OCI-LY3 (cell line): ENCODE data around the gene LMO1.

Experiments used
- H2AFZ ChIP-seq: fragments of 200-600, 300-600 bp; shearing (Covaris generic); 2 replicates; pipeline ENCODE4 v1.6.0; 2014; ENCODE audit warnings: antibody characterized with exemption, low read depth, low read length
- H3K27ac ChIP-seq: fragments of 200-600, 300-600 bp; sonication (generic); 2 replicates; pipeline ENCODE4 v1.5.1; 2014; ENCODE audit warnings: mild to moderate bottlenecking, low read length, moderate library complexity, mixed read lengths
- H3K27me3 ChIP-seq: fragments of 200-600, 300-600 bp; sonication (generic); 2 replicates; pipeline ENCODE4 v1.6.1; 2014; ENCODE audit warnings: low read depth, low read length, mixed read lengths
- H3K36me3 ChIP-seq: fragments of 200-600, 300-600 bp; sonication (generic); replicated peaks from 2 replicates; pipeline ENCODE3; 2014; ENCODE audit warnings: low read depth, low read length, mixed read lengths
- H3K4me1 ChIP-seq: fragments of 300-600, 200-600 bp; sonication (generic); 2 replicates; pipeline ENCODE4 v1.6.1; 2014; ENCODE audit warnings: low read length, mixed read lengths
- H3K4me2 ChIP-seq: fragments of 200-600, 300-600 bp; sonication (generic); 2 replicates; pipeline ENCODE4 v1.6.1; 2014; ENCODE audit warnings: low read length, mixed read lengths
- H3K4me3 ChIP-seq: fragments of 300-600, 200-600 bp; sonication (generic); 2 replicates; pipeline ENCODE4 v1.5.1; 2014; ENCODE audit warnings: antibody characterized with exemption, mild to moderate bottlenecking, low read length, moderate library complexity
- H3K79me2 ChIP-seq: fragments of 300-600, 200-600 bp; shearing (Covaris generic); 2 replicates; pipeline ENCODE4 v1.6.1; 2014; ENCODE audit warnings: mild to moderate bottlenecking, low read length, mixed read lengths
- H3K9ac ChIP-seq: fragments of 300-600, 200-600 bp; shearing (Covaris generic); 2 replicates; pipeline ENCODE4 v1.6.0; 2014; ENCODE audit warnings: mild to moderate bottlenecking, low read length, moderate library complexity
- H3K9me3 ChIP-seq: fragments of 200-600, 300-600 bp; shearing (Covaris generic); 2 replicates; pipeline ENCODE4 v1.6.1; 2014; ENCODE audit warnings: low read length, mixed read lengths; ENCODE audit not compliant: insufficient read depth
- H4K20me1 ChIP-seq: fragments of 200-600, 300-600 bp; sonication (generic); 2 replicates; pipeline ENCODE4 v1.6.1; 2016; ENCODE audit warnings: low read length, mixed read lengths; ENCODE audit not compliant: insufficient read depth
- CTCF ChIP-seq: fragments of 200-600, 300-600 bp; sonication (generic); IDR thresholded peaks from 2 replicates; pipeline ENCODE4 v1.5.1; 2014; ENCODE audit warnings: antibody characterized with exemption, low read length, low read depth
- EZH2phosphoT487 ChIP-seq: fragments of 200-600 bp; shearing (Covaris generic); IDR thresholded peaks from 2 replicates; pipeline ENCODE4 v1.6.1; 2018; ENCODE audit warnings: antibody characterized with exemption, mixed run types, low read depth

LMO1 gene

DNA sequence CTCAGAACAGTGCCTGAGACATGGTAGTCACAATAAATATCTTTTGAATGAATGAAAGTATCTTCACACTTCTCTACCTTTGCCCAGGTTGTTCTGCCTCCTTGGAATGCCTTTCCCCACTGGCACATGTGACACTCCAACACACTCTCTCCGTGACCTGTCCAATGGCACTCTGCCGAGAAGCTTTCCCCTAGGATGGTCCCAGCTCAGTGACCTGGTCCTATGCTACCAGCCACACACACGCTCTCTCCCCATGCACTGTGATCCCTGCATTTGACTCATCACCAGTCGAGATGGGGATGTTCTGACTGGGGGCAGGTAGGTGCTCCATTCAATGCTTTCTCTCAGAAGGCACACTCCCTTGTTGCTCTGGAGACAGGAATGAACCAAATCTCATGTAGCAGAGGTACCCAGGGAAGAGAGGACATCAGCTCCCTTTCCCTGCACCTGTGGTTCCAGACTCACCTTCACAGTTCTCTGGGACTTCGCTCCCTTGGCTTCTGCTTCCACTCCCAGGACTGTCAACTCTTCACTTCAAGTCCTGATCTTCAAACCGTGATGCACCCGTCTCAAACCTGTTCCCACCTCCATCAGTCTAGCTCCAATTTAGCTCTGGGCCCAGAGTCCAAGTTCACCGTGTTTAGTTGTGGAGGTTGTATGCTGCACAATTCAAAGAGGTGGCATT is 30.7 kb upstream of the LMO1 start:
- Histone ChIP-seq H3K4me2 (no peak overlapping the region), H3K9me3 (no peaks in the 10 kb centered on the region), H2AFZ (no peak overlapping the region), H3K36me3 (no peaks in the 10 kb centered on the region), H3K4me3 (no peak overlapping the region), H4K20me1 (no peaks in the 10 kb centered on the region), H3K4me1 (no peaks in the 10 kb centered on the region), H3K79me2 (no peaks in the 10 kb centered on the region), H3K27ac (no peak overlapping the region), H3K27me3 (no peaks in the 10 kb centered on the region), H3K9ac (no peak overlapping the region)
- TF ChIP-seq CTCF = no peak
- no peak for TF ChIP-seq EZH2phosphoT487

GRCh38 chr11:8293171-8293570 is 29.5 kb upstream of the LMO1 start:
- no peak overlapping the region for H2AFZ ChIP-seq
- H3K4me3 ChIP-seq = no peak overlapping the region
- H3K36me3 ChIP-seq = no peaks in the 10 kb centered on the region
- H3K27me3 ChIP-seq = no peaks in the 10 kb centered on the region
- no peaks in the 10 kb centered on the region for H3K4me1 ChIP-seq
- no peak overlapping the region for H3K27ac ChIP-seq
- H4K20me1 ChIP-seq = no peaks in the 10 kb centered on the region
- no peak for TF ChIP-seq CTCF
- TF ChIP-seq EZH2phosphoT487 = no peak
- no peak overlapping the region for H3K9ac ChIP-seq
- H3K9me3 ChIP-seq = no peaks in the 10 kb centered on the region
- H3K4me2 ChIP-seq = no peak overlapping the region
- no peaks in the 10 kb centered on the region for H3K79me2 ChIP-seq

GRCh38 chr11:8292351-8292750 is 28.7 kb upstream of the LMO1 start:
- H3K79me2 ChIP-seq = no peaks in the 10 kb centered on the region
- no peak overlapping the region for H3K4me3 ChIP-seq
- no peak overlapping the region for H3K27ac ChIP-seq
- H2AFZ ChIP-seq = no peak overlapping the region
- no peaks in the 10 kb centered on the region for H3K9me3 ChIP-seq
- no peak overlapping the region for H3K9ac ChIP-seq
- H3K4me1 ChIP-seq = peaks cover 3% of the 10 kb centered on the region
- no peaks in the 10 kb centered on the region for H4K20me1 ChIP-seq
- no peaks in the 10 kb centered on the region for H3K27me3 ChIP-seq
- TF ChIP-seq EZH2phosphoT487 (no peak), CTCF (no peak)
- H3K36me3 ChIP-seq = no peaks in the 10 kb centered on the region
- no peak overlapping the region for H3K4me2 ChIP-seq

DNA sequence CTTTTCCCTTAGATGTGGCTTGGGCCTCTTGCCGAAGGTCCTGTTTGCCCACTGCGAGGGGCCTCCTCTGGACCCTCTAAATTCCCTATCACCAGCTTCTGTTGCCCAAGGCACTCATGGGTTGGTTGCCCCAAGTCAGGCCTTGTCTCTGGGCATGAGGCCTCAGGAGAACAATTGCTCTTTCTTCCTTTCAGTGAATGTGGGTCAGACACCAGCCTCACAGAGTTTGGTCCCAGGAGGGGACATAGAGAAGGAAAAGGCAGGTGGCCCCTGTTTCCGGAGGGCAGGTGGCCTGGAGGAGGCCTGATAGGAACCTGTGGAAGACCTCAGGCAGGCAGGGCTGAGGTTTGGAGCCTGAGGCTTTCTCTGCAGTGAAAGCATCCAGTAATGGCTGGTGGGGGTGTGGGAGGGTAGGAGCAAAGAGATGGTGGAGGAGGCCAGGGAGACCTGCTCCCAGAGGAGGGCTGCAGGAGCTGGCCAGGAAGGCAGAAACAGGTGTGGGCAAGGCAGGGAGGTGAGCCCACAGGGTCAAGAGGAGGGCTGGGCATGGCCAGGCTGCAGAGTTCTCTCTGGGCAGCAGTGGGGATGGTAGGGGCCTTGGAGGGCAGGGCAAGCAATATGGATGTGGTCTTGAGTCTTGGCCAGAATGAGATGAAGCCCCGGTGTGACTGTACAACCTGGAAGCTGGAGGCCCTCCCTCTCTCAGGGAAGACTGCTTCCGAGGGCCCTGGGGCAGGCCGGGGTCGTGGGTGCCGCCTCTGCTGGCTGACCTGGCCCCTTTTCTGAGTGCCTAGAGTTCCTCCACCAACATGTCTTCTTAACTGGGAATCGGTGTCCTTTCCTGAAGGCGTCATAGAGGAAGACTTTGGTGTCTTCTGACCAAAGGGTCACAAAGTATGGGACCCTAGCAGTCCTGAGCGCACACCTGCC is 28.0 kb upstream of the LMO1 start:
- no peak overlapping the region for H3K9ac ChIP-seq
- H3K27me3 ChIP-seq = no peaks in the 10 kb centered on the region
- H2AFZ ChIP-seq = no peak overlapping the region
- H3K27ac ChIP-seq = no peak overlapping the region
- H3K4me2 ChIP-seq = no peak overlapping the region
- peaks cover 6% of the 10 kb centered on the region for H3K4me1 ChIP-seq
- no peaks in the 10 kb centered on the region for H3K9me3 ChIP-seq
- no peak overlapping the region for H3K4me3 ChIP-seq
- no peaks in the 10 kb centered on the region for H4K20me1 ChIP-seq
- H3K36me3 ChIP-seq = no peaks in the 10 kb centered on the region
- no peak for TF ChIP-seq EZH2phosphoT487
- H3K79me2 ChIP-seq = no peaks in the 10 kb centered on the region
